ENCODE data around the gene KLHL21.

- no peak for TF ChIP-seq CTCF (IDR thresholded peaks at IDR 0.05)
- no peak for TF ChIP-seq POLR2A (IDR thresholded peaks at IDR 0.05)
Observed at GRCh38 chr1:6594977-6595740, 7.5 kb downstream of the KLHL21 start.
